ENCODE measurements around the gene SHROOM1. TPM values are rescaled to one million over a fixed set of nuclear protein-coding genes. Genes with fewer than 3 reads are reported as not detected.
A peak's percentile ranks its signal among the peaks of the same experiment; 100 is the strongest.

The SHROOM1 gene
- total and polyA plus RNA-seq, 4 experiments from 2014 or later: 0.49 TPM; not detected in 3

GRCh38 chr5:132814503-132815294 lies 15.7 kb downstream of the SHROOM1 start:
- POLR2A ChIA-PET (ENCODE audit: partially characterized antibody): interaction anchor here (1.0 to 1.1 kb wide), 2 partner anchors 9 to 67 kb away, joined by 3 read pairs; partner anchors contain the start of gene CCNI2
- no peak overlapping the region for H3K27ac ChIP-seq (ENCODE audit: low read depth, low read length)
- CTCF ChIA-PET (ENCODE audit: partially characterized antibody): interaction anchor here (1.3 to 1.4 kb wide), 3 partner anchors 11 to 287 kb away, joined by 3 to 5 read pairs (median 3); partner anchors contain the start of gene CCNI2
- Mint-ChIP-seq H3K36me3 (no peaks in the 10 kb centered on the region), H3K27me3 (peaks cover 27 to 35% of the 10 kb centered on the region in 2 donors), H3K4me1 (peaks cover 8 to 21% (median 11%) of the 10 kb centered on the region in 4 donors), H3K4me3 (peak overlapping the region; percentile 20 to 63 (median 50)), H3K9me3 (no peaks in the 10 kb centered on the region), H3K27ac (peak overlapping the region in 1 of 7 donors; percentile 29)
- peaks cover 17% of the 10 kb centered on the region for H3K4me1 ChIP-seq (ENCODE audit: insufficient read depth, low read length)
- no peaks in the 10 kb centered on the region for H3K9me3 ChIP-seq (ENCODE audit: control insufficient read depth in 1 of 2, low read length in 2 of 2)
- intact Hi-C loops (cut with micrococcal nuclease): no loop called here
- H3K4me3 ChIP-seq (ENCODE audit: low read length in 2 of 2): no peak overlapping the region
- DNase-seq: no peak
- peaks cover 18% of the 10 kb centered on the region for H3K27me3 ChIP-seq (ENCODE audit: insufficient read depth, low read length)
- H3K36me3 ChIP-seq (ENCODE audit: insufficient read depth, low read length): no peaks in the 10 kb centered on the region

- Mint-ChIP-seq H3K36me3 (no peaks in the 10 kb centered on the region), H3K4me3 (peak overlapping the region in 3 of 8 donors; percentile 32 to 66 (median 59))
These were observed 16.6 kb downstream of the SHROOM1 start for GRCh38 chr5:132813599-132814502.

GRCh38 chr5:132812781-132813598 lies 17.5 kb downstream of the SHROOM1 start, which contains the start of gene SOWAHA:
TSS of gene SOWAHA (plus strand) at chr5:132813302. CDS start at chr5:132813622, 320 bp downstream.
- ChIA-PET CTCF (ENCODE audit: partially characterized antibody) (interaction anchor here (1.2 kb wide), 1 partner anchor 67 kb away, joined by 3 read pairs; no protein-coding TSS in a partner anchor), POLR2A (ENCODE audit: partially characterized antibody) (interaction anchor here (0.7 to 0.8 kb wide), 2 partner anchors 36 to 322 kb away, joined by 3 read pairs; partner anchors contain the start of gene IRF1)
- intact Hi-C loops (cut with micrococcal nuclease): no loop called here
- Mint-ChIP-seq H3K27me3 (peaks cover 30 to 37% of the 10 kb centered on the region in 2 donors), H3K4me3 (peak within 1 kb of the TSS; percentile 80 to 85 (median 82)), H3K27ac (peak within 1 kb of the TSS in 3 of 7 donors; percentile 48 to 60 (median 59)), H3K36me3 (no peaks in the 10 kb centered on the region), H3K9me3 (no peaks in the 10 kb centered on the region), H3K4me1 (peaks cover 8 to 14% (median 10%) of the 10 kb centered on the region in 4 donors)
- Histone ChIP-seq H3K4me1 (ENCODE audit: insufficient read depth, low read length) (peaks cover 13% of the 10 kb centered on the region), H3K27ac (ENCODE audit: low read depth, low read length) (no peak within 1 kb of the TSS), H3K4me3 (ENCODE audit: low read length in 2 of 2) (peak within 1 kb of the TSS in 1 of 2 donors; percentile 28), H3K9me3 (ENCODE audit: control insufficient read depth in 1 of 2, low read length in 2 of 2) (no peaks in the 10 kb centered on the region), H3K27me3 (ENCODE audit: insufficient read depth, low read length) (peaks cover 26% of the 10 kb centered on the region), H3K36me3 (ENCODE audit: insufficient read depth, low read length) (no peaks in the 10 kb centered on the region)
- DNase-seq: no peak

More at GRCh38 chr5:132813599-132814502, 16.6 kb downstream of the SHROOM1 start:
- H3K27me3 Mint-ChIP-seq: peaks cover 32 to 33% of the 10 kb centered on the region in 2 donors
- ChIA-PET CTCF (ENCODE audit: partially characterized antibody) (interaction anchor here (1.2 to 1.4 kb wide), 2 partner anchors 66 to 67 kb away, joined by 3 read pairs; partner anchors contain the start of gene CCNI2), POLR2A (ENCODE audit: partially characterized antibody) (interaction anchor here (0.7 to 1.1 kb wide), 5 partner anchors 10 to 323 kb away, joined by 3 read pairs; partner anchors contain the start of genes CCNI2 and IRF1)
- no peaks in the 10 kb centered on the region for H3K9me3 Mint-ChIP-seq
- no peaks in the 10 kb centered on the region for H3K36me3 ChIP-seq (ENCODE audit: insufficient read depth, low read length)
- no peak overlapping the region for H3K27ac Mint-ChIP-seq
- peak; percentile 29 to 41 (median 38) for DNase-seq
- H3K4me1 Mint-ChIP-seq: peaks cover 8 to 14% (median 10%) of the 10 kb centered on the region in 4 donors
- no peak overlapping the region for H3K27ac ChIP-seq (ENCODE audit: low read depth, low read length)
- H3K9me3 ChIP-seq (ENCODE audit: control insufficient read depth in 1 of 2, low read length in 2 of 2): no peaks in the 10 kb centered on the region
- intact Hi-C loops (cut with micrococcal nuclease): no loop called here
- peaks cover 26% of the 10 kb centered on the region for H3K27me3 ChIP-seq (ENCODE audit: insufficient read depth, low read length)
- peaks cover 13% of the 10 kb centered on the region for H3K4me1 ChIP-seq (ENCODE audit: insufficient read depth, low read length)
- no peak overlapping the region for H3K4me3 ChIP-seq (ENCODE audit: low read length in 2 of 2)

DNA sequence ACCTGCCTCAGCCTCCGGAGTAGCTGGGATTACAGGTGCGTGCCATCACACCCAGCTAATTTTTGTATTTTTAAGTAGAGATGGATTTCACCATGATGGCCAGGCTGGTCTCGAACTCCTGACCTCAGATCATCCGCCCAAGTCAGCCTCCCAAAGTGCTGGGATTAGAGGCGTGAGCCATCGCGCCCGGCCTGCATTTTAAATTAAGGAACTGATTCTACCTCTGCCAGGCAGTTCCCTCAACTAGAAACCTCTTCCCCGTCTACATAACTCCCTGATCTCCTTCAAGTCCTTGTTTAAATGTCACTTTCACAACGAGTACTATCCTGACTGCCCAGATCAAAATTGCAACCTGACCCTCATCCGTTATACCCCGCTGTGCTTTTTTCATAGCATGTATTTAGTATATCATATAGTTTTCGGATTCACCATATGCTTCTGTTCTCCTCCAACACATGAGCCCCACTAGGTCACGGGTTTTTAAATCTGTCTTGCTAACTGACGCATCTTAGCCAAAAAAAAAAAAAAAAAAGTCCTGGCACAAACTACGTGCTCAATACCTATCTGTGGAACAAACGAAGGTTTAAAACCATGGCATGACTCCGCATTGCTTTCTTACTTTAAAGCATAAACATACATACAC lies 18.2 kb downstream of the SHROOM1 start:
- ChIA-PET CTCF (ENCODE audit: partially characterized antibody) (interaction anchor here (1.1 kb wide), 1 partner anchor 8 kb away, joined by 7 read pairs; no protein-coding TSS in a partner anchor), POLR2A (ENCODE audit: partially characterized antibody) (no interaction called here)
- peaks cover 30 to 35% of the 10 kb centered on the region in 2 donors for H3K27me3 Mint-ChIP-seq
- no peak overlapping the region for H3K4me3 ChIP-seq (ENCODE audit: low read length in 2 of 2)
- H3K36me3 ChIP-seq (ENCODE audit: insufficient read depth, low read length): no peaks in the 10 kb centered on the region
- no peak for DNase-seq
- H3K36me3 Mint-ChIP-seq: no peaks in the 10 kb centered on the region
- peak overlapping the region; percentile 80 to 85 (median 82) for H3K4me3 Mint-ChIP-seq
- intact Hi-C loops (cut with micrococcal nuclease): no loop called here
- peaks cover 13% of the 10 kb centered on the region for H3K4me1 ChIP-seq (ENCODE audit: insufficient read depth, low read length)
- H3K27ac Mint-ChIP-seq: no peak overlapping the region
- no peaks in the 10 kb centered on the region for H3K9me3 Mint-ChIP-seq
- peaks cover 8 to 14% (median 10%) of the 10 kb centered on the region in 4 donors for H3K4me1 Mint-ChIP-seq
- H3K9me3 ChIP-seq (ENCODE audit: control insufficient read depth in 1 of 2, low read length in 2 of 2): no peaks in the 10 kb centered on the region
- H3K27ac ChIP-seq (ENCODE audit: low read depth, low read length): no peak overlapping the region
- peaks cover 26% of the 10 kb centered on the region for H3K27me3 ChIP-seq (ENCODE audit: insufficient read depth, low read length)

DNA sequence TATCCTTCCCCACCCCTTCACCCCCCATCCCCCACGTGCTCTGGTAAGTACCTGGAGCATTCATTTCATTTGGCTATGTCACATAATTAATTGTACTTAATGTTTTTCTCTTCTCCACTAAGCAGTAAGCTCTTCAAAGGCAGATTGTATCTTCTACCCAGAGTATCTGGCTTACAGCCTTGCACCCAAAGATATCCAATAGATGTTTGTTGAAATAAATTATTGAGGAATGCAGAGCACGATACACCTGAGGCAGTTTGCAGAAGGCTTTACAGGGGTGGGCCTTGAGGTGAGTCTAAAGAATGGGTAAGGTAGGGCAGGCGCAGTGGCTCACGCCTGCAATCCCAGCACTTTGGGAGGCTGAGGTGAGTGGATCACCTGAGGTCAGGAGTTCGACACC lies 19.8 kb downstream of the SHROOM1 start:
- Mint-ChIP-seq H3K4me3 (no peak overlapping the region), H3K27ac (no peak overlapping the region), H3K27me3 (peaks cover 30 to 38% of the 10 kb centered on the region in 2 donors), H3K36me3 (no peaks in the 10 kb centered on the region), H3K9me3 (no peaks in the 10 kb centered on the region), H3K4me1 (peaks cover 8 to 14% (median 10%) of the 10 kb centered on the region in 4 donors)
- intact Hi-C loops (cut with micrococcal nuclease): no loop called here
- no peaks in the 10 kb centered on the region for H3K9me3 ChIP-seq (ENCODE audit: control insufficient read depth in 1 of 2, low read length in 2 of 2)
- no peaks in the 10 kb centered on the region for H3K36me3 ChIP-seq (ENCODE audit: insufficient read depth, low read length)
- CTCF ChIA-PET (ENCODE audit: partially characterized antibody): interaction anchor here (0.9 to 1.8 kb wide), 2 partner anchors 10 to 16 kb away, joined by 3 to 8 read pairs; no protein-coding TSS in a partner anchor
- peaks cover 13% of the 10 kb centered on the region for H3K4me1 ChIP-seq (ENCODE audit: insufficient read depth, low read length)
- H3K27ac ChIP-seq (ENCODE audit: low read depth, low read length): no peak overlapping the region
- POLR2A ChIA-PET (ENCODE audit: partially characterized antibody): no interaction called here
- DNase-seq: no peak
- H3K4me3 ChIP-seq (ENCODE audit: low read length in 2 of 2): no peak overlapping the region
- peaks cover 26% of the 10 kb centered on the region for H3K27me3 ChIP-seq (ENCODE audit: insufficient read depth, low read length)

- no peaks in the 10 kb centered on the region for H3K9me3 ChIP-seq (ENCODE audit: control insufficient read depth in 1 of 2, low read length in 2 of 2)
- Mint-ChIP-seq H3K36me3 (no peaks in the 10 kb centered on the region), H3K9me3 (peaks cover 0 to 4% (median 0%) of the 10 kb centered on the region in 8 donors), H3K4me3 (no peak overlapping the region), H3K27ac (no peak overlapping the region), H3K4me1 (peaks cover 8 to 11% (median 9%) of the 10 kb centered on the region in 4 donors), H3K27me3 (peaks cover 35 to 50% of the 10 kb centered on the region in 2 donors)
- peaks cover 13% of the 10 kb centered on the region for H3K4me1 ChIP-seq (ENCODE audit: insufficient read depth, low read length)
- no peaks in the 10 kb centered on the region for H3K36me3 ChIP-seq (ENCODE audit: insufficient read depth, low read length)
- H3K4me3 ChIP-seq (ENCODE audit: low read length in 2 of 2): no peak overlapping the region
- H3K27me3 ChIP-seq (ENCODE audit: insufficient read depth, low read length): peaks cover 26% of the 10 kb centered on the region
- no peak for DNase-seq
- ChIA-PET POLR2A (ENCODE audit: partially characterized antibody) (interaction anchor here (0.9 kb wide), 1 partner anchor 252 kb away, joined by 3 read pairs; the partner anchor contains the start of gene RAD50), CTCF (ENCODE audit: partially characterized antibody) (interaction anchor here (1.2 to 1.8 kb wide), 4 partner anchors 11 to 71 kb away, joined by 3 to 8 read pairs (median 4); partner anchors contain the start of gene KIF3A)
- intact Hi-C loops (cut with micrococcal nuclease): no loop called here
- no peak overlapping the region for H3K27ac ChIP-seq (ENCODE audit: low read depth, low read length)
These were observed 21.6 kb downstream of the SHROOM1 start for GRCh38 chr5:132808866-132809265.
